HepG2 (cell line): ENCODE data around the gene EPB41L1. TPM values are rescaled to one million over a fixed set of nuclear protein-coding genes. Genes with fewer than 3 reads are reported as not detected.

ENCODE experiments used
- ATAC-seq: fragments of 200-7000 bp; cut with Tn5 transposase; 3 replicates; pipeline ENCODE4 v1.9.1; 2020; ENCODE audit warnings: mild to moderate bottlenecking, moderate library complexity
- BruUV-seq: library from RNA; stranded (reverse); fragments of 400-500 nt; replicated peaks from 2 replicates; lab custom pipeline; 2021; lab: Mats Ljungman, UMichigan
- CTCF ChIA-PET: fragments of 300-600 bp; formaldehyde crosslinking; extraction: SDS; loops from one replicate; lab custom pipeline; 2021; ENCODE audit warnings: low total read pairs, inconsistent platforms, low intra/inter-chr PET ratio; lab: Yijun Ruan, JAX
- POLR2A ChIA-PET: fragments of 350-600 bp; sonication (Branson Sonifier 250); formaldehyde crosslinking; loops from one replicate; lab custom pipeline; 2020; ENCODE audit warnings: antibody characterized with exemption, inconsistent platforms; lab: Yijun Ruan, JAX
- DNase-seq: peaks from one replicate; pipeline ENCODE4 v3.0.0-alpha.2; 2015; ENCODE audit warnings: low spot score
- FAIRE-seq: peaks from 3 replicates; lab custom pipeline; 2011; peaks lifted over from hg19 to GRCh38; lab: Jason Lieb, UNC
- H2AFZ ChIP-seq: one replicate; pipeline ENCODE4 v1.6.1; 2011; ENCODE audit warnings: low read length, inconsistent platforms
- H3K27ac ChIP-seq: fragments of 300-600 bp; 3 replicates; pipeline ENCODE4 v1.8.0; 2011; ENCODE audit warnings: mixed run types, mild to moderate bottlenecking, mixed read lengths, low read length, inconsistent platforms; ENCODE audit not compliant: insufficient read depth; ENCODE audit errors: extremely low read length
- H3K27me3 ChIP-seq, 2 experiments: fragments of 200-600 bp in 1 of 2; 2 replicates in 1 of 2; 3 replicates in 1 of 2; pipeline versions ENCODE4 v1.6.0 to v1.8.0; 2011; ENCODE audit warnings: low read length in 2 of 2, mild to moderate bottlenecking in 2 of 2, moderate library complexity in 2 of 2, inconsistent platforms in 1 of 2; ENCODE audit not compliant: insufficient read depth in 2 of 2, control insufficient read depth in 1 of 2
- H3K36me3 ChIP-seq, 2 experiments: fragments of 200-600 bp in 1 of 2; replicated peaks in 1 of 2; 2 replicates in 1 of 2; 3 replicates in 1 of 2; pipeline versions ENCODE4 v1.5.1 to v1.8.0; 2011; ENCODE audit warnings: low read length in 2 of 2, inconsistent platforms in 1 of 2; ENCODE audit not compliant: insufficient read depth in 2 of 2, control insufficient read depth in 1 of 2
- H3K4me1 ChIP-seq: 2 replicates; pipeline ENCODE4 v1.5.1; 2012; ENCODE audit warnings: low read length, inconsistent platforms; ENCODE audit not compliant: insufficient read depth
- H3K4me2 ChIP-seq: 2 replicates; pipeline ENCODE4 v1.6.0; 2011; ENCODE audit warnings: low read depth, low read length, inconsistent platforms
- H3K4me3 ChIP-seq, 3 experiments: fragments of 200-600 bp in 1 of 3; sonication (generic), shearing (Covaris generic) in 1 of 3; replicated peaks in 1 of 3; 2 replicates each; pipeline ENCODE4 v1.5.1; 2011 to 2016; ENCODE audit warnings: low read length in 3 of 3, inconsistent platforms in 2 of 3, low read depth in 2 of 3, mild to moderate bottlenecking in 2 of 3, control low read depth in 1 of 3, mixed read lengths in 1 of 3; ENCODE audit not compliant: insufficient read depth in 1 of 3
- H3K79me2 ChIP-seq: one replicate; pipeline ENCODE4 v1.6.1; 2011; ENCODE audit warnings: low read length, inconsistent platforms; ENCODE audit not compliant: insufficient read depth
- H3K9ac ChIP-seq: 2 replicates; pipeline ENCODE4 v1.6.0; 2011; ENCODE audit warnings: mild to moderate bottlenecking, low read depth, low read length, inconsistent platforms; ENCODE audit not compliant: insufficient read depth
- H3K9me3 ChIP-seq: 2 replicates; pipeline ENCODE4 v1.5.1; 2012; ENCODE audit warnings: mild to moderate bottlenecking, low read length
- H4K20me1 ChIP-seq: 2 replicates; pipeline ENCODE4 v1.6.0; 2011; ENCODE audit warnings: inconsistent platforms, mild to moderate bottlenecking, low read length, moderate library complexity; ENCODE audit not compliant: insufficient read depth
- ATF1 ChIP-seq: IDR thresholded peaks from 2 replicates; pipeline ENCODE4 v1.6.1; 2016; ENCODE audit warnings: mild to moderate bottlenecking, control low read depth
- CCDC6 ChIP-seq: sonication (generic); formaldehyde crosslinking; IDR thresholded peaks from 2 replicates; pipeline ENCODE4 v1.8.1; 2022; ENCODE audit warnings: mild to moderate bottlenecking, missing genetic modification reagents, moderate library complexity
- CHD2 ChIP-seq: IDR thresholded peaks from 2 replicates; pipeline ENCODE4 v1.6.1; 2011; ENCODE audit warnings: low read depth, low read length, improper control_type of control experiment
- CSRNP2 ChIP-seq: sonication (generic); formaldehyde crosslinking; conservative IDR thresholded peaks from 2 replicates; pipeline ENCODE4 v1.8.0; 2022; ENCODE audit warnings: low read depth, missing genetic modification reagents
- DNMT1 ChIP-seq: sonication (generic); formaldehyde crosslinking; IDR thresholded peaks from 2 replicates; pipeline ENCODE4 v1.5.1; 2020; ENCODE audit warnings: mild to moderate bottlenecking, missing genetic modification reagents
- GTF3A ChIP-seq: sonication (generic); formaldehyde crosslinking; conservative IDR thresholded peaks from 2 replicates; pipeline ENCODE4 v1.4.0; 2020; ENCODE audit warnings: mild to moderate bottlenecking, missing genetic modification reagents
- KDM5B ChIP-seq: sonication (generic); formaldehyde crosslinking; IDR thresholded peaks from 2 replicates; pipeline ENCODE4 v1.4.0; 2020; ENCODE audit warnings: missing genetic modification reagents, mild to moderate bottlenecking, borderline replicate concordance
- KLF6 ChIP-seq: IDR thresholded peaks from 2 replicates; pipeline ENCODE4 v1.8.0; 2016; ENCODE audit warnings: missing biosample characterization, missing genetic modification reagents
- MAF1 ChIP-seq: sonication (generic); formaldehyde crosslinking; IDR thresholded peaks from 2 replicates; pipeline ENCODE4 v1.5.0; 2020; ENCODE audit warnings: missing genetic modification reagents, borderline replicate concordance
- NFATC3 ChIP-seq: sonication (generic); formaldehyde crosslinking; IDR thresholded peaks from 2 replicates; pipeline ENCODE4 v1.5.1; 2020; ENCODE audit warnings: mild to moderate bottlenecking, missing genetic modification reagents
- PRDM15 ChIP-seq: sonication (generic); formaldehyde crosslinking; IDR thresholded peaks from 2 replicates; pipeline ENCODE4 v1.4.0; 2020; ENCODE audit warnings: missing genetic modification reagents
- RXRA ChIP-seq: sonication (generic); formaldehyde crosslinking; IDR thresholded peaks from 2 replicates; pipeline ENCODE4 v1.5.1; 2020; ENCODE audit warnings: missing genetic modification reagents
- SMAD9 ChIP-seq: sonication (generic); formaldehyde crosslinking; IDR thresholded peaks from 2 replicates; pipeline ENCODE4 v1.5.1; 2020; ENCODE audit warnings: mild to moderate bottlenecking, missing genetic modification reagents
- TBL1XR1 ChIP-seq: fragments of 150-350 bp; IDR thresholded peaks from 2 replicates; pipeline ENCODE4 v1.6.1; 2014; ENCODE audit warnings: borderline replicate concordance, low read length; ENCODE audit not compliant: partially characterized antibody
- ZNF335 ChIP-seq: sonication (generic); formaldehyde crosslinking; IDR thresholded peaks from 2 replicates; pipeline ENCODE4 v1.4.0; 2020; ENCODE audit warnings: missing genetic modification reagents
- ZNF564 ChIP-seq: sonication (generic); formaldehyde crosslinking; IDR thresholded peaks from 2 replicates; pipeline ENCODE4 v1.8.1; 2023; ENCODE audit warnings: mild to moderate bottlenecking, missing genetic modification reagents
- ZNF660 ChIP-seq: sonication (generic); formaldehyde crosslinking; IDR thresholded peaks from 2 replicates; pipeline ENCODE4 v1.5.1; 2020; ENCODE audit warnings: mild to moderate bottlenecking, low read depth, missing genetic modification reagents, borderline replicate concordance
- ZNF883 ChIP-seq: sonication (generic); formaldehyde crosslinking; IDR thresholded peaks from 2 replicates; pipeline ENCODE4 v1.5.1; 2020; ENCODE audit warnings: mild to moderate bottlenecking, missing genetic modification reagents; ENCODE audit errors: not compliant biosample characterization
- whole genome bisulfite sequencing: methylation state at CpG from one replicate; pipeline ENCODE4 v1.1.6; 2017; ENCODE audit warnings: low lambda C conversion rate; 5-methylcytosine and 5-hydroxymethylcytosine counted together
- in situ Hi-C: cut with HindIII; loops from 2 replicates; pipeline ENCODE4 v1.10.0; 2017; ENCODE audit warnings: low pct_unique_long_range_greater_than_20kb; ENCODE audit not compliant: extremely low pct_ligation_motif_present
- intact Hi-C: fragments of 100-400 bp; cut with micrococcal nuclease; formaldehyde crosslinking; loops from one replicate; pipeline ENCODE4 v1.10.0; 2022; ENCODE audit not compliant: unreplicated experiment
- polyA plus RNA-seq, 8 experiments: library from polyadenylated mRNA; depleted of rRNA in 3 of 8; stranded (reverse) in 7 of 8; unstranded in 1 of 8; fragments of >200 nt; fragmentation: Illumina TruSeq in 4 of 8; extraction: Trizol in 4 of 8; gene quantifications; 2 replicates each; pipeline versions ENCODE4 v1.2.1 to v1.2.3, GENCODE V29; 2011 to 2016; ENCODE audit warnings: low read depth in 4 of 8, missing spikeins in 1 of 8, mixed read lengths in 1 of 8; ENCODE audit not compliant: insufficient read depth in 1 of 8
- total RNA-seq, 5 experiments: library from RNA; depleted of rRNA; stranded (reverse); fragments of >200 nt; fragmentation: Illumina TruSeq; extraction: Trizol; gene quantifications; 2 replicates each; pipeline ENCODE4 v1.2.3, GENCODE V29; 2016; ENCODE audit warnings: low read depth in 1 of 5

Gene EPB41L1
- total and polyA plus RNA-seq, 2 of the 13 experiments (the other 11 are each of a cell fraction or from before 2014, with no cell fraction given) = 16.7 to 39.0 TPM

- no peaks in the 10 kb centered on the region for H3K4me1 ChIP-seq
- no peak overlapping the region for H3K9ac ChIP-seq
- H3K27ac ChIP-seq = no peak overlapping the region
- CTCF ChIA-PET = interaction anchor here (2.0 kb wide), 1 partner anchor 9 kb away, joined by 7 read pairs; no protein-coding TSS in a partner anchor
- DNase-seq (no peak), FAIRE-seq (no peak), ATAC-seq (no peak)
- POLR2A ChIA-PET = no interaction called here
- no peaks in the 10 kb centered on the region for H3K9me3 ChIP-seq
- no peak for TF ChIP-seq RXRA (CRISPR knock-in tag)
- TF ChIP-seq CSRNP2 = no peak
- no peak for TF ChIP-seq CCDC6 (CRISPR knock-in tag)
- TF ChIP-seq SMAD9 (CRISPR knock-in tag) = no peak
- no peak for TF ChIP-seq ZNF883
- no peak for TF ChIP-seq NFATC3 (CRISPR knock-in tag)
- TF ChIP-seq KLF6 (CRISPR knock-in tag) = no peak
- no peak for TF ChIP-seq KDM5B (CRISPR knock-in tag)
- no peak for TF ChIP-seq CHD2
- TF ChIP-seq ZNF335 = no peak
- no peak for TF ChIP-seq TBL1XR1
- TF ChIP-seq ZNF660 = no peak
- no peak for TF ChIP-seq ATF1
- TF ChIP-seq DNMT1 (CRISPR knock-in tag) = no peak
- TF ChIP-seq PRDM15 (CRISPR knock-in tag) = no peak
- TF ChIP-seq ZNF564 = no peak
- no peak for TF ChIP-seq MAF1 (CRISPR knock-in tag)
- TF ChIP-seq GTF3A (CRISPR knock-in tag) = no peak
- WGBS = 21% methylated on average over 8 of the region's 8 CpGs
- no peak overlapping the region for H2AFZ ChIP-seq
- no peaks in the 10 kb centered on the region for H3K36me3 ChIP-seq
- H4K20me1 ChIP-seq = no peaks in the 10 kb centered on the region
- intact Hi-C loops = no loop called here
- no peak overlapping the region for H3K4me3 ChIP-seq
- H3K27me3 ChIP-seq = peaks cover 6 to 52% of the 10 kb centered on the region in 2 experiments; a peak in 3 of 5 replicates
- H3K4me2 ChIP-seq = no peak overlapping the region
- in situ Hi-C loops = no loop called here
- BruUV-seq = no TSS peak
- no peaks in the 10 kb centered on the region for H3K79me2 ChIP-seq
Observed at GRCh38 chr20:36129160-36129543, 25.4 kb upstream of the EPB41L1 start.
